Osteoblast (primary cell): ENCODE results near the gene MTR. TPM values are rescaled to one million over a fixed set of nuclear protein-coding genes. Genes with fewer than 3 reads are reported as not detected.

Source experiments
- DNase-seq: peaks from one replicate; pipeline ENCODE4 v3.0.0; 2011; ENCODE audit warnings: low spot score, mixed read lengths; ENCODE audit not compliant: insufficient read length; ENCODE audit errors: missing footprints
- H2AFZ ChIP-seq: 2 replicates; pipeline ENCODE4 v1.6.0; 2011; ENCODE audit warnings: mild to moderate bottlenecking, low read length
- H3K27ac ChIP-seq: 2 replicates; pipeline ENCODE4 v1.5.1; 2011; ENCODE audit warnings: mild to moderate bottlenecking, low read depth, low read length, moderate library complexity
- H3K27me3 ChIP-seq: 2 replicates; pipeline ENCODE4 v1.6.0; 2012; ENCODE audit warnings: mild to moderate bottlenecking, control low read depth, inconsistent platforms, low read length, moderate library complexity; ENCODE audit not compliant: insufficient read depth
- H3K36me3 ChIP-seq: 2 replicates; pipeline ENCODE4 v1.5.1; 2011; ENCODE audit warnings: mild to moderate bottlenecking, low read length, control low read depth, moderate library complexity; ENCODE audit not compliant: insufficient read depth
- H3K4me1 ChIP-seq: 2 replicates; pipeline ENCODE4 v1.5.1; 2011; ENCODE audit warnings: mild to moderate bottlenecking, low read length, control low read depth, moderate library complexity; ENCODE audit not compliant: insufficient read depth
- H3K4me2 ChIP-seq: 2 replicates; pipeline ENCODE4 v1.6.0; 2011; ENCODE audit warnings: mild to moderate bottlenecking, low read length; ENCODE audit not compliant: insufficient read depth
- H3K4me3 ChIP-seq: fragments of 200-600 bp; sonication (generic); 3 replicates; pipeline ENCODE4 v1.5.1; 2012; ENCODE audit warnings: mild to moderate bottlenecking, low read length, inconsistent platforms; ENCODE audit not compliant: insufficient read depth
- H3K79me2 ChIP-seq: 2 replicates; pipeline ENCODE4 v1.6.0; 2012; ENCODE audit warnings: mild to moderate bottlenecking, low read length, control low read depth, inconsistent platforms; ENCODE audit not compliant: insufficient read depth
- H3K9me3 ChIP-seq: 2 replicates; pipeline ENCODE4 v1.5.1; 2011; ENCODE audit warnings: low read depth, low read length, control low read depth
- H4K20me1 ChIP-seq: 2 replicates; pipeline ENCODE4 v1.6.0; 2012; ENCODE audit warnings: mild to moderate bottlenecking, low read length, control low read depth; ENCODE audit not compliant: insufficient read depth
- CTCF ChIP-seq: IDR thresholded peaks from 2 replicates; pipeline ENCODE4 v1.5.1; 2011; ENCODE audit warnings: mild to moderate bottlenecking, low read depth, low read length, moderate library complexity; ENCODE audit errors: extremely low read depth
- total RNA-seq: library from RNA; depleted of rRNA; stranded (reverse); fragments of >200 nt; gene quantifications from 2 replicates; pipeline ENCODE4 v1.2.3, GENCODE V29; 2012

The MTR gene
- total RNA-seq, 1 donor = 30.0 TPM

DNA sequence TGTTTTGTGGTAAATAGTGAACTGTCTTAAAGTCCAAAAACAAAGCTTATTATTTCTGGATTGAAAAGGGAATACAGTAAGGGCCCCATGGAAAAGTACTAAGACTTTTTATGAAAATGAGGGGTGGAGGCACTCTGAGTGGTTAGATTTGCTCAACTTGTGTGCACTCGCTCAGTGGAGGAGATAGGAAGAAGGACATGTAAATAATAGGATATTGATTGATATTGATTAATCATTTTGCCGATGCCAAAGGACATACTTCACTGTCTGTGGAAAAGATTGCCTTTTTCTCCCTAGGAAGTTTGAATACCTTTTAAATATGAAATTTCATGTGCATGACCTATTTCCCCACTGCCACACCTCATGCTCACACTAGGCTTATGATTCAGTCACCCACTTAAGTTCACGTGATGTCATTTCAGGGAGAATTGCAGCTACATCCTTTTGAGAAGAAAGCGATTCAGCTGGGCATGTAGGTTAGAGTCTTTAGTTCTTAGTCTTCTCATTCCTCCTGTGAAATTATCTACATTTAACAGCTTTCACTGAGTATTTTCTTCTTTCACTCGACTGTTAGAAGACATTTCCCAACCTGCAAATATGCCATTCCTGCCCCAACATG, 5.0 kb downstream of the MTR start:
- Histone ChIP-seq H3K4me1 (no peaks in the 10 kb centered on the region), H3K4me3 (no peak overlapping the region), H3K36me3 (no peaks in the 10 kb centered on the region), H3K9me3 (no peaks in the 10 kb centered on the region), H3K79me2 (peaks cover 80% of the 10 kb centered on the region), H4K20me1 (no peaks in the 10 kb centered on the region), H3K27ac (no peak overlapping the region), H3K27me3 (no peaks in the 10 kb centered on the region), H2AFZ (no peak overlapping the region), H3K4me2 (no peak overlapping the region)
- TF ChIP-seq CTCF = no peak
- DNase-seq = no peak

- H3K4me2 ChIP-seq = no peak overlapping the region
- no peaks in the 10 kb centered on the region for H4K20me1 ChIP-seq
- H3K4me1 ChIP-seq = no peaks in the 10 kb centered on the region
- H3K9me3 ChIP-seq = no peaks in the 10 kb centered on the region
- no peak overlapping the region for H2AFZ ChIP-seq
- DNase-seq = no peak
- H3K27me3 ChIP-seq = no peaks in the 10 kb centered on the region
- no peak overlapping the region for H3K27ac ChIP-seq
- no peaks in the 10 kb centered on the region for H3K36me3 ChIP-seq
- no peak for TF ChIP-seq CTCF
- peaks cover 81% of the 10 kb centered on the region for H3K79me2 ChIP-seq
- H3K4me3 ChIP-seq = no peak overlapping the region
Measured at GRCh38 chr1:236800623-236801022, 5.5 kb downstream of the MTR start.

GRCh38 chr1:236802264-236802663, 7.2 kb downstream of the MTR start:
- H3K27ac ChIP-seq = no peak overlapping the region
- no peaks in the 10 kb centered on the region for H3K27me3 ChIP-seq
- H3K4me3 ChIP-seq = no peak overlapping the region
- TF ChIP-seq CTCF = no peak
- peaks cover 78% of the 10 kb centered on the region for H3K79me2 ChIP-seq
- no peaks in the 10 kb centered on the region for H3K9me3 ChIP-seq
- DNase-seq = no peak
- H3K4me2 ChIP-seq = no peak overlapping the region
- H3K4me1 ChIP-seq = no peaks in the 10 kb centered on the region
- H3K36me3 ChIP-seq = no peaks in the 10 kb centered on the region
- H4K20me1 ChIP-seq = no peaks in the 10 kb centered on the region
- H2AFZ ChIP-seq = no peak overlapping the region

- TF ChIP-seq CTCF = no peak
- no peaks in the 10 kb centered on the region for H4K20me1 ChIP-seq
- H3K4me3 ChIP-seq = no peak overlapping the region
- no peak overlapping the region for H3K27ac ChIP-seq
- H3K27me3 ChIP-seq = no peaks in the 10 kb centered on the region
- no peak overlapping the region for H3K4me2 ChIP-seq
- no peak for DNase-seq
- H3K4me1 ChIP-seq = no peaks in the 10 kb centered on the region
- peaks cover 14% of the 10 kb centered on the region for H3K36me3 ChIP-seq
- H3K79me2 ChIP-seq = peaks cover 49% of the 10 kb centered on the region
- H2AFZ ChIP-seq = no peak overlapping the region
- no peaks in the 10 kb centered on the region for H3K9me3 ChIP-seq
Measured at GRCh38 chr1:236806634-236807033, 11.5 kb downstream of the MTR start.
